ENCODE measurements around the gene AMPD3. TPM values are rescaled to one million over a fixed set of nuclear protein-coding genes. Genes with fewer than 3 reads are reported as not detected.

AMPD3 gene
- total RNA-seq, 2 experiments from 2014 or later: 31.1 to 34.2 TPM

DNA sequence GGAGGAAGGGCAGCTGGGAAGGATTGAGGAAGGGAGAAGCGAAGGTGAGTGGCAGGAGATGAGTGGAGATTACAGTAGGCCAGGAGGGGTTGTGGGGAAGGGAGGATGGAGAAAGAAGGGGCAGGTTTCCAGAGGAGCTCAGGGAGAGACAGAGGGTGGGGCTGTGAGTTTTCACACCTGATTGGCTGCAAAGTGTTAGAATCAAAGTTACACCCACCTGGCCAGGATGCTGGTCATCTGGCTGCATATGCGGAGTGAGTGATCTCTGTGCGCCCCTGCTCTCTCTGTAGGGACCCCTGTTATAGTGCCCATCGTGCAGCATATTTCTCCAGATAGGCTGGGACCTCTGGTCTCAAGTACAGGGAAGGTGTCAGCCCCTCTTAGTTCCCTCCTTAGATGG, 18.3 kb downstream of the AMPD3 start:
- POLR2A ChIA-PET: interaction anchor here (1.3 kb wide), 1 partner anchor 18 kb away, joined by 3 read pairs; the partner anchor contains the start of gene AMPD3
- TF ChIP-seq, protein P1, sequence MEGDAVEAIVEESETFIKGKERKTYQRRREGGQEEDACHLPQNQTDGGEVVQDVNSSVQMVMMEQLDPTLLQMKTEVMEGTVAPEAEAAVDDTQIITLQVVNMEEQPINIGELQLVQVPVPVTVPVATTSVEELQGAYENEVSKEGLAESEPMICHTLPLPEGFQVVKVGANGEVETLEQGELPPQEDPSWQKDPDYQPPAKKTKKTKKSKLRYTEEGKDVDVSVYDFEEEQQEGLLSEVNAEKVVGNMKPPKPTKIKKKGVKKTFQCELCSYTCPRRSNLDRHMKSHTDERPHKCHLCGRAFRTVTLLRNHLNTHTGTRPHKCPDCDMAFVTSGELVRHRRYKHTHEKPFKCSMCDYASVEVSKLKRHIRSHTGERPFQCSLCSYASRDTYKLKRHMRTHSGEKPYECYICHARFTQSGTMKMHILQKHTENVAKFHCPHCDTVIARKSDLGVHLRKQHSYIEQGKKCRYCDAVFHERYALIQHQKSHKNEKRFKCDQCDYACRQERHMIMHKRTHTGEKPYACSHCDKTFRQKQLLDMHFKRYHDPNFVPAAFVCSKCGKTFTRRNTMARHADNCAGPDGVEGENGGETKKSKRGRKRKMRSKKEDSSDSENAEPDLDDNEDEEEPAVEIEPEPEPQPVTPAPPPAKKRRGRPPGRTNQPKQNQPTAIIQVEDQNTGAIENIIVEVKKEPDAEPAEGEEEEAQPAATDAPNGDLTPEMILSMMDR (IDR thresholded peaks at IDR 0.05): no peak
- peaks cover 8% of the 10 kb centered on the region for H3K9me3 Mint-ChIP-seq
- H3K4me3 Mint-ChIP-seq: no peak overlapping the region
- H3K4me1 Mint-ChIP-seq (ENCODE audit: low read depth): peaks cover 21% of the 10 kb centered on the region
- CTCF ChIA-PET: no interaction called here
- peaks cover 25% of the 10 kb centered on the region for H3K36me3 Mint-ChIP-seq (ENCODE audit: low read depth)
- no peaks in the 10 kb centered on the region for H3K27me3 Mint-ChIP-seq
- intact Hi-C loops (cut with micrococcal nuclease): no loop called here
- ATAC-seq (no peak), DNase-seq (no peak)
- H3K27ac Mint-ChIP-seq: no peak overlapping the region

DNA sequence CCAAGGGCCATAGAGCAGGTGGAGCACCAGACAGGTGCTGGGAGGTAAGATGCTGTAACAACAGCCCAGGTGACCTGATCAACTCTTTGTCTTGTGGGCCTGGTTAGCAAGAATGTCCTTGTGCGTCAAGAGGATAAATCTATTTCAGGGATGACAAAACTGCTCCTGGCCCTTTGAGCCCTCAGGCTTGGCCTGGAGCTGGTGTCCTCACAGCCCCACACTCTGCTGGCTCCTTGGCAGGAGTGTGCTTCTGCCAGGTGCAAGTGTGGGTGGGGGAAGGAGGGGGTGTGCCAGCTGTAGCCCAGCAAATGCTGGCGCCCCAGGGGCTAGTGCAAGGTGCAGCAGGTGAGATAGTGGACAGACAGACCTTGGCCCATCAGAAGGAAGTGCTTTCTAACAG, 19.5 kb downstream of the AMPD3 start:
- POLR2A ChIA-PET: interaction anchor here (1.3 to 1.9 kb wide), 2 partner anchors 15 to 19 kb away, joined by 3 to 7 read pairs; partner anchors contain the start of gene AMPD3
- no peak for ATAC-seq
- Mint-ChIP-seq H3K36me3 (ENCODE audit: low read depth) (peaks cover 23% of the 10 kb centered on the region), H3K9me3 (peaks cover 8% of the 10 kb centered on the region), H3K4me1 (ENCODE audit: low read depth) (peaks cover 18% of the 10 kb centered on the region), H3K4me3 (no peak overlapping the region), H3K27ac (no peak overlapping the region), H3K27me3 (no peaks in the 10 kb centered on the region)
- no peak for DNase-seq
- intact Hi-C loops (cut with micrococcal nuclease): no loop called here
- TF ChIP-seq, protein P1 (IDR thresholded peaks at IDR 0.05): no peak
- CTCF ChIA-PET: no interaction called here

DNA sequence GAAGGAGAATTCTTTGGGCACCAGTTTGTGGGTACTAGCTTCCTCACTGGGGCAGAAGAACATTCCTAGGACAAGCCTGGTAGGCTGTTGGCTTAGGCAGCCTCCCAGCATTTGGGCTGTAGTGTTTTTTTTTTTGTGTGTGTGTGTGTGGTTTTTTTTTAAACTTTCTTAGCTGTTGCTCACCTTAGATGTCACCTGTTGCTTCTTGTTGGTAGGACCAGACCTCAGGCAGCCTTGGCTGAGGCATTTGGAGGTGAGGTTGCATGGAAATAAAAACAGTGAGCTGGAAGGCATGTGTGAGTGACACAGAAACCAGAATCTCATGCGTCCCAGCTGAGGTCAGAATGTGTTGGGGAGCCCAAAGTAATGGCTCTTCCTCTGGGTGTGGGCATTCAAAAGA, 21.3 kb downstream of the AMPD3 start:
- Mint-ChIP-seq H3K27ac (no peak overlapping the region), H3K4me1 (ENCODE audit: low read depth) (peaks cover 15% of the 10 kb centered on the region), H3K9me3 (no peaks in the 10 kb centered on the region), H3K4me3 (no peak overlapping the region), H3K36me3 (ENCODE audit: low read depth) (peaks cover 18% of the 10 kb centered on the region), H3K27me3 (no peaks in the 10 kb centered on the region)
- DNase-seq: no peak
- ChIA-PET POLR2A (interaction anchor here (0.8 to 1.9 kb wide), 3 partner anchors 13 to 21 kb away, joined by 3 to 7 read pairs (median 3); no protein-coding TSS in a partner anchor), CTCF (interaction anchor here (0.6 to 1.4 kb wide), 5 partner anchors 10 to 110 kb away, joined by 3 to 4 read pairs (median 3); no protein-coding TSS in a partner anchor)
- no peak for ATAC-seq
- TF ChIP-seq, protein P1 (IDR thresholded peaks at IDR 0.05): no peak
- intact Hi-C loops (cut with micrococcal nuclease): no loop called here

DNA sequence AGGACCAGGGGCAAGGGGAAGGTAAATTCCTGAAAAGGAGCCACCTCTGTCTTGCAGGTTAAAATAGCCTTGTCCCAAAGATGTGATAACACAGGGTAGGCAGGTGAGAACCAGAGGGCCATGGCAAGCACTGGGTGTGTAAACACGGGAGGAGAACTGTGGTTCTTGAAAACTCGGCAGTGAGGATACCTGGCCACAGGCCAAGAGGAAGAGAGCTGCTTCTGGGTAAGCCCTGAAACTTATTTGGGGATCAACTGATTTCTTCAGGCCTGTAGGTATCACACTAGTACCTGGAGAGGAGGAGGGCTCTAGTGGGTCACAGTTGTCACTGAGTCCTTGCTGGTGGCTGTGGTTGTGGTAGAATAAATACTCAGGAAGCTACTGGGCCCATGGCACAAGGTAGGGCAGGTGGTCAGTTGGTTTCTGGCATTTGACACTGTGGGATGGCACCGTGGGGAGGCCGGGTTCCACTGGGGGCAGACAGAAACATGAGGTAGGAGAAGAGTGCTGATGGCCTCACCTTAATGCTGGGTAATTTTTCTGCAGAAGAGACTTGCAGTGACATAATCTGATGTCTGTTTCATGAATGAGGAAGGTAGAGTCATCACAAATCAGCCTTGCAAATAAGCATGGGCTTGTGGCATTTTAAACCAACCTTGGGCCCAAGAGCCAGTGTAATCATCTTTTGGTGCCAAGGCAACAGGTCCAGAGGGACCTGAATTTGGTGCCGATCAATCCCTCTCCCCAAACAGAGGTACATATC, 22.0 kb downstream of the AMPD3 start:
- POLR2A ChIA-PET: interaction anchor here (1.2 kb wide), 1 partner anchor 22 kb away, joined by 3 read pairs; no protein-coding TSS in a partner anchor
- no peak overlapping the region for H3K27ac Mint-ChIP-seq

More for the DNA sequence above, 22.0 kb downstream of the AMPD3 start:
- no peak for DNase-seq
- peaks cover 15% of the 10 kb centered on the region for H3K4me1 Mint-ChIP-seq (ENCODE audit: low read depth)
- intact Hi-C loops (cut with micrococcal nuclease): no loop called here
- no peak for ATAC-seq
- TF ChIP-seq, protein P1 (IDR thresholded peaks at IDR 0.05): no peak
- H3K27me3 Mint-ChIP-seq: no peaks in the 10 kb centered on the region
- H3K9me3 Mint-ChIP-seq: no peaks in the 10 kb centered on the region
- CTCF ChIA-PET: interaction anchor here (1.0 to 1.4 kb wide), 3 partner anchors 10 to 111 kb away, joined by 3 read pairs; no protein-coding TSS in a partner anchor
- H3K4me3 Mint-ChIP-seq: no peak overlapping the region
- H3K36me3 Mint-ChIP-seq (ENCODE audit: low read depth): peaks cover 18% of the 10 kb centered on the region
